DMS53 (cell line): ENCODE measurements around the gene PINLYP.
"Not testable (repeated sequence)": the region's sequence is repeated elsewhere in the genome, so short reads cannot be mapped to it uniquely, and the experiment has no call there.

Source experiments
- DNase-seq: peaks from one replicate; lab custom pipeline; 2025; lab: John Stamatoyannopoulos, UW

Gene PINLYP

GRCh38 chr19:43582495-43582894 lies 6.9 kb downstream of the PINLYP start:
- no peak for DNase-seq

GRCh38 chr19:43584484-43584883 lies 8.9 kb downstream of the PINLYP start:
- DNase-seq, result peak; percentile 39

- DNase-seq, result no peak
Observed at GRCh38 chr19:43586346-43586745, 10.7 kb downstream of the PINLYP start.

- not testable (repeated sequence) for DNase-seq
Observed at GRCh38 chr19:43587029-43587428, 11.4 kb downstream of the PINLYP start.

- DNase-seq, result no peak
Observed at GRCh38 chr19:43589277-43589676, 13.7 kb downstream of the PINLYP start.

GRCh38 chr19:43589678-43590077 lies 14.1 kb downstream of the PINLYP start:
- no peak for DNase-seq

GRCh38 chr19:43591904-43592772 lies 16.5 kb downstream of the PINLYP start:
- DNase-seq, result no peak

GRCh38 chr19:43592800-43593350 lies 17.3 kb downstream of the PINLYP start:
- no peak for DNase-seq

GRCh38 chr19:43594081-43594697 lies 18.6 kb downstream of the PINLYP start:
- DNase-seq, result no peak

- DNase-seq, result peak; percentile 89
Observed at GRCh38 chr19:43594710-43595604, 19.4 kb downstream of the PINLYP start.

GRCh38 chr19:43595605-43595998 lies 20.0 kb downstream of the PINLYP start:
- DNase-seq, result no peak

GRCh38 chr19:43595999-43596841 lies 20.6 kb downstream of the PINLYP start, which contains the start of the genes IRGQ and ZNF576:
IRGQ (minus strand) TSS chr19:43596134; CDS start chr19:43595338, 796 bp downstream.
ZNF576 (plus strand) TSS chr19:43596595; CDS start chr19:43597109, 514 bp downstream.
- DNase-seq, result peak; percentile 100

GRCh38 chr19:43596842-43597461 lies 21.4 kb downstream of the PINLYP start:
- DNase-seq, result peak; percentile 49

- DNase-seq, result no peak
Observed at GRCh38 chr19:43597876-43598275, 22.3 kb downstream of the PINLYP start.

GRCh38 chr19:43598445-43599240 lies 23.0 kb downstream of the PINLYP start:
- DNase-seq, result no peak

GRCh38 chr19:43599635-43600295 lies 24.2 kb downstream of the PINLYP start:
- no peak for DNase-seq

- not testable (repeated sequence) for DNase-seq
Observed at GRCh38 chr19:43600326-43600725, 24.7 kb downstream of the PINLYP start.

- no peak for DNase-seq
Observed at GRCh38 chr19:43605875-43606568, 30.4 kb downstream of the PINLYP start.
